Nephron progenitor cell (in vitro differentiated cells): Measurements from ENCODE around the gene CCDC180.
"Not testable (repeated sequence)": the region's sequence is repeated elsewhere in the genome, so short reads cannot be mapped to it uniquely, and the experiment has no call there.

Source experiments
- DNase-seq: peaks from one replicate; pipeline ENCODE4 v3.0.0; 2021
- H3K27ac Mint-ChIP-seq: 2 replicates; pipeline ENCODE4 v1.8.0; 2021; ENCODE audit warnings: mild to moderate bottlenecking, moderate library complexity, mixed read lengths
- H3K27me3 Mint-ChIP-seq: 2 replicates; pipeline ENCODE4 v1.8.0; 2021; ENCODE audit warnings: mild to moderate bottlenecking, low read depth, mixed read lengths; ENCODE audit not compliant: poor library complexity
- H3K36me3 Mint-ChIP-seq: 2 replicates; pipeline ENCODE4 v1.8.0; 2021; ENCODE audit warnings: low read depth, mixed read lengths
- H3K4me1 Mint-ChIP-seq: 2 replicates; pipeline ENCODE4 v1.8.0; 2021; ENCODE audit warnings: mixed read lengths
- H3K4me3 Mint-ChIP-seq: 2 replicates; pipeline ENCODE4 v1.8.0; 2021; ENCODE audit warnings: mild to moderate bottlenecking, moderate library complexity, mixed read lengths
- H3K9me3 Mint-ChIP-seq: 2 replicates; pipeline ENCODE4 v1.8.0; 2021; ENCODE audit warnings: mild to moderate bottlenecking, moderate library complexity, mixed read lengths
- CTCF ChIP-seq: fragments of 200-600 bp; sonication (generic); IDR thresholded peaks from 2 replicates; pipeline ENCODE4 v1.5.0; 2021; ENCODE audit warnings: antibody characterized with exemption

CCDC180 gene

GRCh38 chr9:97322105-97322504 lies 14.6 kb downstream of the CCDC180 start:
- Mint-ChIP-seq H3K4me3 (no peak overlapping the region), H3K9me3 (no peaks in the 10 kb centered on the region), H3K4me1 (peaks cover 4% of the 10 kb centered on the region), H3K27me3 (no peaks in the 10 kb centered on the region), H3K27ac (no peak overlapping the region), H3K36me3 (peaks cover 29% of the 10 kb centered on the region)
- DNase-seq: no peak
- TF ChIP-seq CTCF: no peak

GRCh38 chr9:97324954-97325353 lies 17.5 kb downstream of the CCDC180 start:
- no peak overlapping the region for H3K4me3 Mint-ChIP-seq
- peaks cover 33% of the 10 kb centered on the region for H3K36me3 Mint-ChIP-seq
- DNase-seq: no peak
- no peak for TF ChIP-seq CTCF
- H3K27me3 Mint-ChIP-seq: no peaks in the 10 kb centered on the region
- H3K4me1 Mint-ChIP-seq: no peaks in the 10 kb centered on the region
- H3K27ac Mint-ChIP-seq: no peak overlapping the region
- no peaks in the 10 kb centered on the region for H3K9me3 Mint-ChIP-seq

GRCh38 chr9:97327562-97327961 lies 20.1 kb downstream of the CCDC180 start:
- H3K4me3 Mint-ChIP-seq: no peak overlapping the region
- H3K4me1 Mint-ChIP-seq: no peaks in the 10 kb centered on the region
- peaks cover 13% of the 10 kb centered on the region for H3K9me3 Mint-ChIP-seq
- DNase-seq: no peak
- peaks cover 59% of the 10 kb centered on the region for H3K36me3 Mint-ChIP-seq
- H3K27ac Mint-ChIP-seq: no peak overlapping the region
- H3K27me3 Mint-ChIP-seq: no peaks in the 10 kb centered on the region
- TF ChIP-seq CTCF: no peak

GRCh38 chr9:97332993-97333392 lies 25.5 kb downstream of the CCDC180 start:
- DNase-seq: no peak
- Mint-ChIP-seq H3K27ac (no peak overlapping the region), H3K27me3 (no peaks in the 10 kb centered on the region), H3K4me1 (no peaks in the 10 kb centered on the region), H3K36me3 (peaks cover 93% of the 10 kb centered on the region), H3K9me3 (peaks cover 48% of the 10 kb centered on the region), H3K4me3 (no peak overlapping the region)
- no peak for TF ChIP-seq CTCF

- not testable (repeated sequence) for H3K4me3 Mint-ChIP-seq, H3K4me1 Mint-ChIP-seq, DNase-seq, H3K27me3 Mint-ChIP-seq, H3K27ac Mint-ChIP-seq
- peaks cover 67% of the 10 kb centered on the region for H3K9me3 Mint-ChIP-seq
- peaks cover 95% of the 10 kb centered on the region for H3K36me3 Mint-ChIP-seq
Measured at GRCh38 chr9:97335622-97336021, 28.2 kb downstream of the CCDC180 start.

GRCh38 chr9:97348871-97349270 lies 41.4 kb downstream of the CCDC180 start:
- H3K4me1 Mint-ChIP-seq: no peaks in the 10 kb centered on the region
- DNase-seq: no peak
- no peak overlapping the region for H3K27ac Mint-ChIP-seq
- H3K36me3 Mint-ChIP-seq: peaks cover 35% of the 10 kb centered on the region
- no peak for TF ChIP-seq CTCF
- H3K9me3 Mint-ChIP-seq: no peaks in the 10 kb centered on the region
- peaks cover 5% of the 10 kb centered on the region for H3K27me3 Mint-ChIP-seq
- H3K4me3 Mint-ChIP-seq: no peak overlapping the region
